OCI-LY3 (cell line): ENCODE results near the gene FNDC3A.

ENCODE experiments used
- H2AFZ ChIP-seq: fragments of 200-600, 300-600 bp; shearing (Covaris generic); 2 replicates; pipeline ENCODE4 v1.6.0; 2014; ENCODE audit warnings: antibody characterized with exemption, low read depth, low read length
- H3K27ac ChIP-seq: fragments of 200-600, 300-600 bp; sonication (generic); 2 replicates; pipeline ENCODE4 v1.5.1; 2014; ENCODE audit warnings: mild to moderate bottlenecking, low read length, moderate library complexity, mixed read lengths
- H3K27me3 ChIP-seq: fragments of 200-600, 300-600 bp; sonication (generic); 2 replicates; pipeline ENCODE4 v1.6.1; 2014; ENCODE audit warnings: low read depth, low read length, mixed read lengths
- H3K36me3 ChIP-seq: fragments of 200-600, 300-600 bp; sonication (generic); replicated peaks from 2 replicates; pipeline ENCODE3; 2014; ENCODE audit warnings: low read depth, low read length, mixed read lengths
- H3K4me1 ChIP-seq: fragments of 300-600, 200-600 bp; sonication (generic); 2 replicates; pipeline ENCODE4 v1.6.1; 2014; ENCODE audit warnings: low read length, mixed read lengths
- H3K4me2 ChIP-seq: fragments of 200-600, 300-600 bp; sonication (generic); 2 replicates; pipeline ENCODE4 v1.6.1; 2014; ENCODE audit warnings: low read length, mixed read lengths
- H3K4me3 ChIP-seq: fragments of 300-600, 200-600 bp; sonication (generic); 2 replicates; pipeline ENCODE4 v1.5.1; 2014; ENCODE audit warnings: antibody characterized with exemption, mild to moderate bottlenecking, low read length, moderate library complexity
- H3K79me2 ChIP-seq: fragments of 300-600, 200-600 bp; shearing (Covaris generic); 2 replicates; pipeline ENCODE4 v1.6.1; 2014; ENCODE audit warnings: mild to moderate bottlenecking, low read length, mixed read lengths
- H3K9ac ChIP-seq: fragments of 300-600, 200-600 bp; shearing (Covaris generic); 2 replicates; pipeline ENCODE4 v1.6.0; 2014; ENCODE audit warnings: mild to moderate bottlenecking, low read length, moderate library complexity
- H3K9me3 ChIP-seq: fragments of 200-600, 300-600 bp; shearing (Covaris generic); 2 replicates; pipeline ENCODE4 v1.6.1; 2014; ENCODE audit warnings: low read length, mixed read lengths; ENCODE audit not compliant: insufficient read depth
- H4K20me1 ChIP-seq: fragments of 200-600, 300-600 bp; sonication (generic); 2 replicates; pipeline ENCODE4 v1.6.1; 2016; ENCODE audit warnings: low read length, mixed read lengths; ENCODE audit not compliant: insufficient read depth
- CTCF ChIP-seq: fragments of 200-600, 300-600 bp; sonication (generic); IDR thresholded peaks from 2 replicates; pipeline ENCODE4 v1.5.1; 2014; ENCODE audit warnings: antibody characterized with exemption, low read length, low read depth
- EZH2phosphoT487 ChIP-seq: fragments of 200-600 bp; shearing (Covaris generic); IDR thresholded peaks from 2 replicates; pipeline ENCODE4 v1.6.1; 2018; ENCODE audit warnings: antibody characterized with exemption, mixed run types, low read depth

The FNDC3A gene

GRCh38 chr13:49020328-49020727, 44.6 kb downstream of the FNDC3A start:
- Histone ChIP-seq H2AFZ (no peak overlapping the region), H3K79me2 (peaks cover 7% of the 10 kb centered on the region; the same call in 1 of the 2 replicates), H3K4me2 (no peak overlapping the region), H3K4me3 (no peak overlapping the region), H3K4me1 (peaks cover 13% of the 10 kb centered on the region), H3K9me3 (peaks cover 7% of the 10 kb centered on the region; the same call in 1 of the 2 replicates), H3K27ac (no peak overlapping the region), H3K36me3 (peaks cover 24% of the 10 kb centered on the region), H3K9ac (no peak overlapping the region), H3K27me3 (no peaks in the 10 kb centered on the region), H4K20me1 (no peaks in the 10 kb centered on the region)
- TF ChIP-seq EZH2phosphoT487 (no peak), CTCF (no peak)

GRCh38 chr13:49020940-49021553, 45.3 kb downstream of the FNDC3A start:
- Histone ChIP-seq H3K4me3 (no peak overlapping the region), H4K20me1 (no peaks in the 10 kb centered on the region), H3K9ac (no peak overlapping the region), H3K36me3 (peaks cover 24% of the 10 kb centered on the region), H2AFZ (no peak overlapping the region), H3K79me2 (peaks cover 7% of the 10 kb centered on the region; the same call in 1 of the 2 replicates), H3K9me3 (peaks cover 7% of the 10 kb centered on the region; the same call in 1 of the 2 replicates), H3K4me2 (no peak overlapping the region), H3K4me1 (peaks cover 13% of the 10 kb centered on the region), H3K27me3 (no peaks in the 10 kb centered on the region), H3K27ac (no peak overlapping the region)
- no peak for TF ChIP-seq CTCF
- TF ChIP-seq EZH2phosphoT487, result no peak

GRCh38 chr13:49021953-49022352, 46.2 kb downstream of the FNDC3A start:
- TF ChIP-seq EZH2phosphoT487, result no peak
- Histone ChIP-seq H3K9ac (no peak overlapping the region), H3K4me2 (no peak overlapping the region), H3K27ac (no peak overlapping the region), H2AFZ (no peak overlapping the region), H3K36me3 (peaks cover 24% of the 10 kb centered on the region), H3K4me1 (peaks cover 13% of the 10 kb centered on the region), H4K20me1 (no peaks in the 10 kb centered on the region), H3K79me2 (peaks cover 7% of the 10 kb centered on the region; the same call in 1 of the 2 replicates), H3K9me3 (peaks cover 7% of the 10 kb centered on the region; the same call in 1 of the 2 replicates), H3K27me3 (no peaks in the 10 kb centered on the region), H3K4me3 (no peak overlapping the region)

- no peak for TF ChIP-seq CTCF
- TF ChIP-seq EZH2phosphoT487, result no peak
- Histone ChIP-seq H3K27ac (no peak overlapping the region), H3K4me3 (no peak overlapping the region)
Observed at GRCh38 chr13:49022472-49023144, 46.9 kb downstream of the FNDC3A start.

More at GRCh38 chr13:49022472-49023144, 46.9 kb downstream of the FNDC3A start:
- Histone ChIP-seq H3K27me3 (no peaks in the 10 kb centered on the region), H3K4me2 (no peak overlapping the region), H4K20me1 (no peaks in the 10 kb centered on the region), H3K9ac (no peak overlapping the region), H3K4me1 (peaks cover 13% of the 10 kb centered on the region), H3K9me3 (peaks cover 7% of the 10 kb centered on the region; the same call in 1 of the 2 replicates), H3K36me3 (peaks cover 24% of the 10 kb centered on the region), H3K79me2 (peaks cover 7% of the 10 kb centered on the region; the same call in 1 of the 2 replicates), H2AFZ (no peak overlapping the region)
